ENCODE measurements around the gene SIGLEC8. TPM values are rescaled to one million over a fixed set of nuclear protein-coding genes. Genes with fewer than 3 reads are reported as not detected.
"Not testable (repeated sequence)": the region's sequence is repeated elsewhere in the genome, so short reads cannot be mapped to it uniquely, and the experiment has no call there.

The SIGLEC8 gene
- total RNA-seq, 1 experiment from 2014 or later = not detected

GRCh38 chr19:51501594-51502263 lies 43.5 kb upstream of the SIGLEC8 start, which contains the start of gene SIGLEC12:
SIGLEC12 (minus strand) TSS chr19:51501800; CDS start chr19:51501733, 67 bp downstream.
- TF ChIP-seq REST (IDR thresholded peaks at IDR 0.05; ENCODE audit: low read depth) (no peak), ZBTB33 (IDR thresholded peaks at IDR 0.05; ENCODE audit: extremely low read depth, insufficient replicate concordance, low read length) (no peak), ZNF274 (IDR thresholded peaks at IDR 0.05; ENCODE audit: low read depth, low read length) (no peak), TCF7L2 (IDR thresholded peaks at IDR 0.05; ENCODE audit: borderline replicate concordance, extremely low read depth, insufficient read depth, insufficient read length) (no peak)
- H3K9me3 ChIP-seq (ENCODE audit: control insufficient read depth in 1 of 2, insufficient read depth in 1 of 2, low read depth in 1 of 2, low read length in 2 of 2) = no peaks in the 10 kb centered on the region
- H3K36me3 ChIP-seq (ENCODE audit: control insufficient read depth in 1 of 2, insufficient read depth in 2 of 2, low read length in 2 of 2) = no peaks in the 10 kb centered on the region
- no peak within 1 kb of the TSS for H3K27ac ChIP-seq (ENCODE audit: low read depth, low read length)
- no peak within 1 kb of the TSS for H3K4me3 ChIP-seq (replicated peaks in 1 of 2; ENCODE audit: low read depth in 1 of 2, low read length in 2 of 2)
- no peak within 1 kb of the TSS for H2AFZ ChIP-seq (ENCODE audit: low read depth, low read length, poor library complexity, severe bottlenecking)
- ChIA-PET POLR2A (no interaction called here), RAD21 (ENCODE audit: low non-redundant PET in 1 of 2, low total read pairs in 2 of 2, uncharacterized antibody in 2 of 2, unreplicated experiment in 2 of 2) (no interaction called here), CTCF (no interaction called here)
- no peak within 1 kb of the TSS for H3K9ac ChIP-seq (ENCODE audit: low read length)
- H3K4me2 ChIP-seq (ENCODE audit: low read length) = no peak within 1 kb of the TSS
- H3K79me2 ChIP-seq (ENCODE audit: insufficient read depth, low read length) = no peaks in the 10 kb centered on the region
- BruUV-seq (replicated peaks) = no TSS peak
- H3K9me2 ChIP-seq (ENCODE audit: insufficient read depth) = no peaks in the 10 kb centered on the region
- intact Hi-C loops (cut with micrococcal nuclease) = no loop called here
- DNase-seq (ENCODE audit: low read depth, low spot score) = no peak
- H3K27me3 ChIP-seq (ENCODE audit: insufficient read depth, low read length) = peaks cover 15% of the 10 kb centered on the region
- H4K20me1 ChIP-seq (ENCODE audit: insufficient read depth) = no peaks in the 10 kb centered on the region
- no peak for ATAC-seq
- H3K4me1 ChIP-seq (ENCODE audit: control insufficient read depth in 1 of 2, insufficient read depth in 2 of 2, low read length in 2 of 2) = no peaks in the 10 kb centered on the region

GRCh38 chr19:51500931-51501330 lies 42.7 kb upstream of the SIGLEC8 start:
- H3K36me3 ChIP-seq (ENCODE audit: control insufficient read depth in 1 of 2, insufficient read depth in 2 of 2, low read length in 2 of 2); CTCF ChIA-PET; H3K27ac ChIP-seq (ENCODE audit: low read depth, low read length); H4K20me1 ChIP-seq (ENCODE audit: insufficient read depth); DNase-seq (ENCODE audit: low read depth, low spot score); H3K9ac ChIP-seq (ENCODE audit: low read length); H3K9me3 ChIP-seq (ENCODE audit: control insufficient read depth in 1 of 2, insufficient read depth in 1 of 2, low read depth in 1 of 2, low read length in 2 of 2); H2AFZ ChIP-seq (ENCODE audit: low read depth, low read length, poor library complexity, severe bottlenecking); H3K4me3 ChIP-seq (replicated peaks in 1 of 2; ENCODE audit: low read depth in 1 of 2, low read length in 2 of 2); RAD21 ChIA-PET (ENCODE audit: low non-redundant PET in 1 of 2, low total read pairs in 2 of 2, uncharacterized antibody in 2 of 2, unreplicated experiment in 2 of 2); H3K79me2 ChIP-seq (ENCODE audit: insufficient read depth, low read length); BruUV-seq (replicated peaks); intact Hi-C loops (cut with micrococcal nuclease); H3K4me1 ChIP-seq (ENCODE audit: control insufficient read depth in 1 of 2, insufficient read depth in 2 of 2, low read length in 2 of 2); H3K4me2 ChIP-seq (ENCODE audit: low read length); POLR2A ChIA-PET; H3K9me2 ChIP-seq (ENCODE audit: insufficient read depth); ATAC-seq: not testable (repeated sequence)
- peaks cover 15% of the 10 kb centered on the region for H3K27me3 ChIP-seq (ENCODE audit: insufficient read depth, low read length)
